K562 (cell line): ENCODE measurements around the gene PCBP2. TPM values are rescaled to one million over a fixed set of nuclear protein-coding genes. Genes with fewer than 3 reads are reported as not detected.

Experiments
- ATF4 ChIP-seq: fragments of 450-650 bp; formaldehyde crosslinking; IDR thresholded peaks from 2 replicates; pipeline ENCODE4 v1.4.0; 2022; ENCODE audit warnings: mild to moderate bottlenecking, moderate library complexity
- CHD2 ChIP-seq: IDR thresholded peaks from 2 replicates; pipeline ENCODE4 v1.6.1; 2011; ENCODE audit warnings: low read depth, low read length
- EHMT2 ChIP-seq: fragments of 450-650 bp; IDR thresholded peaks from 2 replicates; pipeline ENCODE4 v1.6.1; 2018; ENCODE audit warnings: antibody characterized with exemption
- FIP1L1 ChIP-seq: fragments of 200-400 bp; formaldehyde crosslinking; IDR thresholded peaks from 2 replicates; pipeline ENCODE4 v1.6.1; 2018; ENCODE audit warnings: mild to moderate bottlenecking, low read depth, low read length; ENCODE audit not compliant: poor library complexity, severe bottlenecking
- FOXM1 ChIP-seq, 2 experiments: fragments of 450-650 bp in 1 of 2; sonication (generic) in 1 of 2; formaldehyde crosslinking in 1 of 2; IDR thresholded peaks; 2 replicates each; pipeline versions ENCODE4 v1.6.1 to v1.9.0; 2017 to 2022; ENCODE audit warnings: low read depth in 2 of 2, mild to moderate bottlenecking in 2 of 2, missing genetic modification reagents in 1 of 2, moderate library complexity in 1 of 2
- GATAD2B ChIP-seq: fragments of 450-650 bp; IDR thresholded peaks from 2 replicates; pipeline ENCODE4 v1.6.1; 2017; ENCODE audit warnings: mild to moderate bottlenecking, borderline replicate concordance
- HDAC3 ChIP-seq: fragments of 450-650 bp; IDR thresholded peaks from 2 replicates; pipeline ENCODE4 v1.6.1; 2018; ENCODE audit warnings: borderline replicate concordance, mild to moderate bottlenecking, moderate library complexity; ENCODE audit not compliant: partially characterized antibody
- KDM4B ChIP-seq, 2 experiments: fragments of 450-650 bp in 1 of 2; sonication (generic) in 1 of 2; IDR thresholded peaks; 2 replicates each; pipeline ENCODE4 v1.6.1; 2016 to 2017; ENCODE audit warnings: borderline replicate concordance in 2 of 2, antibody characterized with exemption in 1 of 2, low read depth in 1 of 2, mild to moderate bottlenecking in 1 of 2
- MTA3 ChIP-seq: fragments of 450-650 bp; formaldehyde crosslinking; IDR thresholded peaks from 2 replicates; pipeline ENCODE4 v1.6.1; 2017; ENCODE audit warnings: mild to moderate bottlenecking, borderline replicate concordance
- MYNN ChIP-seq, 2 experiments: sonication (generic); formaldehyde crosslinking in 1 of 2; IDR thresholded peaks; 2 replicates each; pipeline versions ENCODE4 v1.5.0 to v1.6.1; 2016 to 2020; ENCODE audit warnings: antibody characterized with exemption in 1 of 2, missing genetic modification reagents in 1 of 2
- NFE2 ChIP-seq: IDR thresholded peaks from 2 replicates; pipeline ENCODE4 v1.6.1; 2014; ENCODE audit warnings: antibody characterized with exemption, low read depth
- NR4A1 ChIP-seq, 2 experiments: fragments of 250-450 bp in 1 of 2; fragments of 450-650 bp in 1 of 2; sonication (Bioruptor Pico) in 1 of 2; IDR thresholded peaks; 2 replicates each; pipeline versions ENCODE4 v1.4.0 to v1.6.1; 2016 to 2020; ENCODE audit warnings: mild to moderate bottlenecking in 2 of 2, missing compliant biosample characterization in 1 of 2, missing genetic modification characterization in 1 of 2, moderate library complexity in 1 of 2
- POLR2B ChIP-seq: fragments of 450-650 bp; IDR thresholded peaks from 2 replicates; pipeline ENCODE4 v1.6.1; 2018; ENCODE audit warnings: low read depth; ENCODE audit not compliant: partially characterized antibody
- PURB ChIP-seq: sonication (generic); formaldehyde crosslinking; IDR thresholded peaks from 2 replicates; pipeline ENCODE4 v1.9.0; 2021; ENCODE audit warnings: low read depth, mild to moderate bottlenecking, missing genetic modification reagents
- RUNX1 ChIP-seq: sonication (generic); IDR thresholded peaks from 2 replicates; pipeline ENCODE4 v1.6.1; 2016; ENCODE audit warnings: antibody characterized with exemption, low read depth
- SIN3B ChIP-seq: fragments of 450-650 bp; IDR thresholded peaks from 2 replicates; pipeline ENCODE4 v1.6.1; 2017; ENCODE audit warnings: low read depth, mild to moderate bottlenecking, moderate library complexity
- SMAD4 ChIP-seq: fragments of 250-450 bp; sonication (Bioruptor Pico); conservative IDR thresholded peaks from 2 replicates; pipeline ENCODE4 v1.8.0; 2021; ENCODE audit warnings: inconsistent platforms, mild to moderate bottlenecking, moderate library complexity
- TEAD1 ChIP-seq, 2 experiments: fragments of 450-650 bp in 1 of 2; sonication (generic) in 1 of 2; formaldehyde crosslinking; IDR thresholded peaks; 2 replicates each; pipeline versions ENCODE4 v1.4.0 to v1.8.0; 2020 to 2022; ENCODE audit warnings: mild to moderate bottlenecking in 2 of 2, missing genetic modification reagents in 1 of 2
- U2AF1 ChIP-seq: fragments of 200-400 bp; formaldehyde crosslinking; optimal IDR thresholded peaks from 2 replicates; pipeline ENCODE3; 2017; ENCODE audit warnings: mild to moderate bottlenecking, low read depth, low read length, moderate library complexity
- ZNF143 ChIP-seq: sonication (generic); formaldehyde crosslinking; IDR thresholded peaks from 2 replicates; pipeline ENCODE4 v1.9.0; 2022; ENCODE audit warnings: mild to moderate bottlenecking, missing genetic modification reagents
- ZNF175 ChIP-seq: fragments of 200-800 bp; sonication (Bioruptor generic); IDR thresholded peaks from 2 replicates; pipeline ENCODE4 v1.6.1; 2016; ENCODE audit warnings: low read depth, mild to moderate bottlenecking, missing genetic modification characterization, missing compliant biosample characterization
- ZNF197 ChIP-seq: fragments of 200-800 bp; sonication (Bioruptor generic); IDR thresholded peaks from 2 replicates; pipeline ENCODE4 v1.6.1; 2016; ENCODE audit warnings: low read depth, missing genetic modification characterization, missing compliant biosample characterization
- ZNF253 ChIP-seq: fragments of 250-450 bp; sonication (Bioruptor Pico); conservative IDR thresholded peaks from 2 replicates; pipeline ENCODE4 v1.6.1; 2021; ENCODE audit warnings: mild to moderate bottlenecking
- ZNF561 ChIP-seq: fragments of 450-650 bp; formaldehyde crosslinking; conservative IDR thresholded peaks from 2 replicates; pipeline ENCODE4 v1.4.0; 2020; ENCODE audit warnings: mild to moderate bottlenecking, moderate library complexity
- ZNF764 ChIP-seq: fragments of 250-450 bp; sonication (Bioruptor Pico); IDR thresholded peaks from 2 replicates; pipeline ENCODE4 v1.4.0; 2020; ENCODE audit warnings: low read depth, mild to moderate bottlenecking, moderate library complexity
- ZNF79 ChIP-seq: fragments of 250-450 bp; sonication (Bioruptor Pico); IDR thresholded peaks from 2 replicates; pipeline ENCODE4 v1.4.0; 2020; ENCODE audit warnings: low read depth, mild to moderate bottlenecking, moderate library complexity
- ZNF830 ChIP-seq: fragments of 250-450 bp; sonication (Bioruptor Pico); IDR thresholded peaks from 2 replicates; pipeline ENCODE4 v1.5.0; 2021; ENCODE audit warnings: mild to moderate bottlenecking
- polyA plus RNA-seq, 8 experiments: library from polyadenylated mRNA; depleted of rRNA in 4 of 8; stranded (reverse) in 5 of 8; unstranded in 3 of 8; fragments of >200 nt; fragmentation: Nextera tagmentation in 2 of 8; fragmentation: Illumina TruSeq in 1 of 8; extraction: Ambion mirVana in 2 of 8; extraction: Trizol in 1 of 8; gene quantifications; 2 replicates each; pipeline versions ENCODE4 v1.2.1 to v1.2.3, GENCODE V29; 2011 to 2014; ENCODE audit warnings: inconsistent platforms in 1 of 8, missing spikeins in 1 of 8
- total RNA-seq, 7 experiments: library from RNA; depleted of rRNA in 6 of 7; stranded (reverse); fragments of >200 nt in 6 of 7; fragmentation: Illumina TruSeq in 2 of 7; extraction: Trizol in 2 of 7; gene quantifications; 2 replicates each; pipeline versions ENCODE4 v1.2.1 to v1.2.3, GENCODE V29; 2011 to 2021; ENCODE audit warnings: low replicate concordance in 1 of 7

Gene PCBP2
- total and polyA plus RNA-seq, 9 of the 15 experiments (the other 6 are each of a cell fraction or from before 2014, with no cell fraction given): 137 to 831 (median 328) TPM

GRCh38 chr12:53452159-53453077 lies 516 bp downstream of the PCBP2 start (continued):
- TF ChIP-seq POLR2B (peak; percentile 11), HDAC3 (no peak), ZNF561 (CRISPR knock-in tag) (0 out of 2 replicates have a peak, but pooled peaks have one; percentile 10), KDM4B (IDR thresholded peaks at IDR 0.05; ENCODE audit: borderline replicate concordance in 2 of 2, low read depth in 1 of 2) (peak in 1 of 2 experiments; percentile 94; a peak in 2 of 4 replicates), ZNF253 (no peak), NFE2 (no peak), NR4A1 (CRISPR knock-in tag; IDR thresholded peaks at IDR 0.05) (peak; percentile 51; the same call in 1 of the 2 replicates), NR4A1 (tag; IDR thresholded peaks at IDR 0.05) (no peak), TEAD1 (CRISPR knock-in tag; IDR thresholded peaks at IDR 0.05) (no peak; a peak in 1 of 4 replicates), RUNX1 (no peak), GATAD2B (0 out of 2 replicates have a peak, but pooled peaks have one; percentile 9), ZNF175 (CRISPR knock-in tag) (no peak), CHD2 (peak; percentile 83), U2AF1 (peak; percentile 84), ZNF830 (CRISPR knock-in tag) (no peak), ZNF197 (CRISPR knock-in tag) (peak; percentile 22; the same call in 1 of the 2 replicates), MTA3 (no peak), ZNF764 (no peak; the same call in 1 of the 2 replicates), FOXM1 (IDR thresholded peaks at IDR 0.05; ENCODE audit: low read depth) (peak; percentile 55; the same call in 1 of the 2 replicates), FOXM1 (CRISPR knock-in tag; IDR thresholded peaks at IDR 0.05; ENCODE audit: low read depth) (peak; percentile 91; the same call in 1 of the 2 replicates), PURB (no peak), ZNF143 (no peak), SIN3B (peak; percentile 57), SMAD4 (CRISPR knock-in tag) (peak; percentile 35; the same call in 1 of the 2 replicates), ZNF79 (CRISPR knock-in tag) (no peak), MYNN (IDR thresholded peaks at IDR 0.05) (no peak), MYNN (CRISPR knock-in tag; IDR thresholded peaks at IDR 0.05) (no peak), EHMT2 (no peak), FIP1L1 (peak; percentile 93), ATF4 (peak; percentile 36; the same call in 1 of the 2 replicates)
